HL-60 (cell line): ENCODE measurements around the gene CACUL1.

ENCODE experiments used
- DNase-seq, 2 experiments: peaks; one replicate each; pipeline ENCODE4 v3.0.0-alpha.2; 2010 to 2020; ENCODE audit warnings: low read depth in 1 of 2, low spot score in 1 of 2
- H3K27ac ChIP-seq: fragments of 250-450 bp; sonication (Bioruptor Pico); replicated peaks from 2 replicates; pipeline ENCODE4 v1.5.1; 2020; ENCODE audit warnings: mild to moderate bottlenecking, moderate library complexity
- H3K27me3 ChIP-seq: fragments of 250-450 bp; sonication (Bioruptor Pico); 2 replicates; pipeline ENCODE4 v1.5.1; 2021; ENCODE audit warnings: mild to moderate bottlenecking, moderate library complexity; ENCODE audit not compliant: insufficient read depth, poor library complexity, severe bottlenecking
- H3K4me3 ChIP-seq: replicated peaks from 2 replicates; pipeline ENCODE4 v1.5.1; 2011; ENCODE audit warnings: mild to moderate bottlenecking, control low read depth, low read length; ENCODE audit not compliant: insufficient read depth
- CTCF ChIP-seq: IDR thresholded peaks from one replicate; pipeline ENCODE4 v1.5.1; 2011; ENCODE audit warnings: low read length, control low read depth, inconsistent platforms; ENCODE audit not compliant: insufficient read depth
- GABPA ChIP-seq: IDR thresholded peaks from 2 replicates; pipeline ENCODE4 v1.6.1; 2012; ENCODE audit warnings: low read depth
- POLR2AphosphoS5 ChIP-seq: IDR thresholded peaks from 2 replicates; pipeline ENCODE4 v1.6.1; 2012; ENCODE audit warnings: low read depth
- REST ChIP-seq: IDR thresholded peaks from 2 replicates; pipeline ENCODE4 v1.6.1; 2012; ENCODE audit warnings: low read depth; ENCODE audit not compliant: insufficient replicate concordance
- SPI1 ChIP-seq: IDR thresholded peaks from 2 replicates; pipeline ENCODE4 v1.6.1; 2012; ENCODE audit warnings: low read depth, mild to moderate bottlenecking, borderline replicate concordance

Gene CACUL1

DNA sequence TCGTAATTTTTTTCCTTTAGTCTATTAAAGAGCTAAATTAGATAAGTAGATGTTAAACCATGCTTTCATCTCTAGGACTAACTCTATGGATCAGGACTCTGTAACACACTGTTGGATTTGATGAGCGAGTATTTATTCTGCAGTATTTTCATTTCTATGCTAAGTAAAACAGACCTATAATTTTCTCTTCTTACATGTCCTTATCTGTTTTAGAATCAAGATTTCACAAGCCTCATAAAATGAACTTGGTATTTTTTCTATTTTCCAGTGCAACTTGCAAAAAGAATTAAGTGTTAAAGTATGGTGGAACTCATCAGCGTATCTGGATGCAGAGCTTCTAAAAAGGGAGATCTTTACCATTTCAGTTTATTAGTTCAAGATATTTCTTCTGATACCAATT, 2.4 kb downstream of the CACUL1 start:
- Histone ChIP-seq H3K27me3 (no peaks in the 10 kb centered on the region), H3K27ac (no peak overlapping the region), H3K4me3 (no peak overlapping the region)
- TF ChIP-seq CTCF (no peak), GABPA (no peak), REST (no peak), POLR2AphosphoS5 (no peak), SPI1 (no peak)
- DNase-seq = no peak

DNA sequence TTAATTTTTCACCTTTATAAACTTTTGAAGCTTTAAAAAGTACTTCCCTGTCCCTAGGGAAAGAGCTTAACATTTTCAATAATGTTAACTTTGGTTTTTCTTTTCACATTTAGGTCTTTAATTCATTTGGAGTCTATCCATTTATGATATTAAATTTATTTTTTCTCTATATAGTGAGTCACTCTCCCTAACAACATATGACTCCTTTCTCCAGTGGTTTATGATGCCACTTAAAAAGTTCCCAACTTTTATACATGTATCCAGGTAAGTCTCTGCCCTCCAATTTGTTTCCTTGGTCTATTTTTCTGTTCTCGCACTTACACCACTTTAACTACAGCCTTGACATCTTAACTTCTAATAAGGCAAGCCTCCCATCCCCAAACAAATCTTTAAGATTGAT, 3.5 kb downstream of the CACUL1 start:
- no peak overlapping the region for H3K4me3 ChIP-seq
- no peak for DNase-seq

DNA sequence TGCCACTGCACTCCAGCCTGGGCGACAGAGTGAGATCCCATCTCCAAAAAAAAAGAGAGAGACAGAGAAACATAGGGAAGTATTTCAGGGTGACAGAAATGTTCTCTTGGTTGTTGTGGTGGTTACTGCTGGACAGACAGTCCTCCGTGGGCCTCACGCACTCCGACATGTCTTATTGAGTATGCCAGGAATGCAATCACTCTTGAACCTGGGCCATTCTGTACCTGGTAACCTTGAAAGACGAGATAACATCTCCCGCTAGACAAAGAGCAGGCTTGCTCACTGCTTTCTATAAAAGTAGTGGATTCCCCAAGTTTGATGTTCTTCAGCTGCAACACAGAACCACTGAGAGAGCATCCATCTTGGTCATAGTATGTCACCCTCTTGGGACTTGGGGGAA, 6.7 kb downstream of the CACUL1 start:
- no peak for DNase-seq
- Histone ChIP-seq H3K27me3 (no peaks in the 10 kb centered on the region), H3K27ac (no peak overlapping the region), H3K4me3 (no peak overlapping the region)
- TF ChIP-seq CTCF (no peak), SPI1 (no peak), REST (no peak), GABPA (no peak), POLR2AphosphoS5 (no peak)

More for the DNA sequence above, 3.5 kb downstream of the CACUL1 start:
- H3K27ac ChIP-seq = no peak overlapping the region
- no peaks in the 10 kb centered on the region for H3K27me3 ChIP-seq
- no peak for TF ChIP-seq REST
- TF ChIP-seq CTCF = no peak
- no peak for TF ChIP-seq POLR2AphosphoS5
- no peak for TF ChIP-seq SPI1
- no peak for TF ChIP-seq GABPA
